SJCRH30 (cell line): ENCODE measurements around the gene TRABD. TPM values are rescaled to one million over a fixed set of nuclear protein-coding genes. Genes with fewer than 3 reads are reported as not detected.

Source experiments
- DNase-seq, 2 experiments: peaks; one replicate each; pipeline ENCODE4 v3.0.0-alpha.2; 2015 to 2020
- H3K27ac ChIP-seq: fragments of 250-450 bp; sonication (Bioruptor Pico); 2 replicates; pipeline ENCODE4 v1.5.1; 2020; ENCODE audit warnings: mild to moderate bottlenecking, moderate library complexity
- H3K27me3 ChIP-seq: fragments of 250-450 bp; sonication (Bioruptor Pico); 2 replicates; pipeline ENCODE4 v1.5.1; 2020; ENCODE audit warnings: mild to moderate bottlenecking, moderate library complexity
- H3K36me3 ChIP-seq: fragments of 250-450 bp; sonication (Bioruptor Pico); 2 replicates; pipeline ENCODE4 v1.5.1; 2020; ENCODE audit warnings: mild to moderate bottlenecking, moderate library complexity
- H3K4me1 ChIP-seq: fragments of 250-450 bp; sonication (Bioruptor Pico); 2 replicates; pipeline ENCODE4 v1.5.1; 2020; ENCODE audit warnings: mild to moderate bottlenecking, moderate library complexity
- H3K4me3 ChIP-seq: fragments of 250-450 bp; sonication (Bioruptor Pico); 2 replicates; pipeline ENCODE4 v1.5.1; 2020; ENCODE audit warnings: mild to moderate bottlenecking, moderate library complexity
- H3K9me3 ChIP-seq: fragments of 250-450 bp; sonication (Bioruptor Pico); replicated peaks from 2 replicates; pipeline ENCODE4 v1.5.1; 2020; ENCODE audit warnings: mild to moderate bottlenecking, moderate library complexity
- total RNA-seq: library from RNA; depleted of rRNA; stranded (reverse); fragments of >200 nt; shearing (Covaris generic); gene quantifications from 2 replicates; pipeline ENCODE4 v1.2.3, GENCODE V29; 2014

The TRABD gene
- total RNA-seq, 1 experiment from 2014 or later: 39.1 TPM

- Histone ChIP-seq H3K4me3 (no peak overlapping the region), H3K9me3 (no peaks in the 10 kb centered on the region), H3K27me3 (peaks cover 42% of the 10 kb centered on the region), H3K36me3 (no peaks in the 10 kb centered on the region), H3K4me1 (no peaks in the 10 kb centered on the region), H3K27ac (no peak overlapping the region)
- DNase-seq: no peak
These were observed 9.5 kb upstream of the TRABD start for GRCh38 chr22:50175921-50176849.

GRCh38 chr22:50176850-50177536 lies 8.7 kb upstream of the TRABD start:
- no peak overlapping the region for H3K27ac ChIP-seq

GRCh38 chr22:50177537-50178470 lies 7.9 kb upstream of the TRABD start:
- Histone ChIP-seq H3K27ac (no peak overlapping the region), H3K4me1 (no peaks in the 10 kb centered on the region), H3K27me3 (peaks cover 27% of the 10 kb centered on the region), H3K36me3 (no peaks in the 10 kb centered on the region), H3K9me3 (no peaks in the 10 kb centered on the region), H3K4me3 (no peak overlapping the region)
- DNase-seq: no peak

More at GRCh38 chr22:50176850-50177536, 8.7 kb upstream of the TRABD start:
- Histone ChIP-seq H3K4me1 (no peaks in the 10 kb centered on the region), H3K36me3 (no peaks in the 10 kb centered on the region), H3K27me3 (peaks cover 33% of the 10 kb centered on the region), H3K9me3 (no peaks in the 10 kb centered on the region), H3K4me3 (no peak overlapping the region)
- DNase-seq: no peak

- no peaks in the 10 kb centered on the region for H3K9me3 ChIP-seq
- peaks cover 22% of the 10 kb centered on the region for H3K27me3 ChIP-seq
- H3K4me3 ChIP-seq: no peak overlapping the region
- no peaks in the 10 kb centered on the region for H3K4me1 ChIP-seq
- H3K36me3 ChIP-seq: no peaks in the 10 kb centered on the region
- no peak for DNase-seq
- no peak overlapping the region for H3K27ac ChIP-seq
These were observed 7.2 kb upstream of the TRABD start for GRCh38 chr22:50178471-50178864.

GRCh38 chr22:50178871-50179869 lies 6.5 kb upstream of the TRABD start:
- Histone ChIP-seq H3K27me3 (peaks cover 15% of the 10 kb centered on the region), H3K36me3 (no peaks in the 10 kb centered on the region), H3K27ac (no peak overlapping the region), H3K4me1 (no peaks in the 10 kb centered on the region), H3K4me3 (no peak overlapping the region), H3K9me3 (no peaks in the 10 kb centered on the region)
- no peak for DNase-seq

- Histone ChIP-seq H3K4me1 (0 out of 2 replicates have a peak, but pooled peaks cover 2% of the 10 kb centered on the region), H3K4me3 (no peak overlapping the region), H3K27me3 (peaks cover 5% of the 10 kb centered on the region), H3K36me3 (no peaks in the 10 kb centered on the region), H3K27ac (no peak overlapping the region), H3K9me3 (no peaks in the 10 kb centered on the region)
- no peak for DNase-seq
These were observed 5.6 kb upstream of the TRABD start for GRCh38 chr22:50179937-50180726.

GRCh38 chr22:50180727-50181521 lies 4.8 kb upstream of the TRABD start:
- H3K27ac ChIP-seq: no peak overlapping the region
- no peak overlapping the region for H3K4me3 ChIP-seq
- H3K36me3 ChIP-seq: no peaks in the 10 kb centered on the region
- 0 out of 2 replicates have a peak, but pooled peaks cover 2% of the 10 kb centered on the region for H3K4me1 ChIP-seq
- H3K9me3 ChIP-seq: no peaks in the 10 kb centered on the region
- DNase-seq: no peak
- no peaks in the 10 kb centered on the region; the same call in 1 of the 2 replicates for H3K27me3 ChIP-seq

GRCh38 chr22:50182176-50183081 lies 3.3 kb upstream of the TRABD start:
- DNase-seq: no peak

GRCh38 chr22:50183141-50183971 lies 2.4 kb upstream of the TRABD start:
- Histone ChIP-seq H3K27ac (no peak overlapping the region), H3K27me3 (no peaks in the 10 kb centered on the region)

More at GRCh38 chr22:50182176-50183081, 3.3 kb upstream of the TRABD start:
- Histone ChIP-seq H3K4me3 (no peak overlapping the region), H3K27me3 (no peaks in the 10 kb centered on the region), H3K27ac (no peak overlapping the region), H3K4me1 (0 out of 2 replicates have a peak, but pooled peaks cover 5% of the 10 kb centered on the region), H3K9me3 (no peaks in the 10 kb centered on the region), H3K36me3 (no peaks in the 10 kb centered on the region)

GRCh38 chr22:50184004-50184901 lies 1.5 kb upstream of the TRABD start:
- no peak overlapping the region for H3K27ac ChIP-seq
- no peak overlapping the region for H3K4me3 ChIP-seq
- H3K9me3 ChIP-seq: no peaks in the 10 kb centered on the region
- no peaks in the 10 kb centered on the region for H3K27me3 ChIP-seq
- H3K4me1 ChIP-seq: 0 out of 2 replicates have a peak, but pooled peaks cover 5% of the 10 kb centered on the region
- peak; percentile 69 to 76 for DNase-seq
- peaks cover 4% of the 10 kb centered on the region; the same call in 1 of the 2 replicates for H3K36me3 ChIP-seq

More at GRCh38 chr22:50183141-50183971, 2.4 kb upstream of the TRABD start:
- 0 out of 2 replicates have a peak, but pooled peaks cover 5% of the 10 kb centered on the region for H3K4me1 ChIP-seq
- no peaks in the 10 kb centered on the region for H3K9me3 ChIP-seq
- no peak overlapping the region for H3K4me3 ChIP-seq
- no peaks in the 10 kb centered on the region for H3K36me3 ChIP-seq
- DNase-seq: no peak
